OCI-LY1 (cell line): Measurements from ENCODE around the gene PAX5.

ENCODE experiments used
- H2AFZ ChIP-seq: fragments of 200-600 bp; sonication (generic), shearing (Covaris generic); 2 replicates; pipeline ENCODE4 v1.6.0; 2014; ENCODE audit warnings: antibody characterized with exemption, mild to moderate bottlenecking, low read length
- H3F3A ChIP-seq: fragments of 200-600 bp; sonication (generic), shearing (Covaris generic); 2 replicates; pipeline ENCODE4 v1.6.0; 2014; ENCODE audit warnings: mild to moderate bottlenecking, antibody characterized with exemption, low read length, moderate library complexity; ENCODE audit not compliant: insufficient read depth
- H3K27ac ChIP-seq: fragments of 200-600 bp; sonication (generic); 2 replicates; pipeline ENCODE4 v1.5.1; 2014; ENCODE audit warnings: low read length, mixed run types, mild to moderate bottlenecking, low read depth; ENCODE audit not compliant: poor library complexity, severe bottlenecking
- H3K27me3 ChIP-seq: fragments of 200-600 bp; sonication (generic); 2 replicates; pipeline ENCODE4 v1.6.0; 2014; ENCODE audit warnings: antibody characterized with exemption, mild to moderate bottlenecking, low read length, moderate library complexity; ENCODE audit not compliant: insufficient read depth
- H3K36me3 ChIP-seq: fragments of 200-600 bp; sonication (generic); 2 replicates; pipeline ENCODE4 v1.6.1; 2014; ENCODE audit warnings: mild to moderate bottlenecking, antibody characterized with exemption, low read length, moderate library complexity, mixed read lengths; ENCODE audit not compliant: insufficient read depth
- H3K4me1 ChIP-seq: fragments of 200-600 bp; sonication (generic); 2 replicates; pipeline ENCODE4 v1.5.1; 2014; ENCODE audit warnings: mild to moderate bottlenecking, low read length, moderate library complexity; ENCODE audit not compliant: insufficient read depth, severe bottlenecking
- H3K4me2 ChIP-seq: fragments of 200-600 bp; sonication (generic), shearing (Covaris generic); 2 replicates; pipeline ENCODE4 v1.6.1; 2014; ENCODE audit warnings: low read length
- H3K4me3 ChIP-seq: fragments of 200-600 bp; sonication (generic); 2 replicates; pipeline ENCODE4 v1.5.1; 2014; ENCODE audit warnings: low read length, low read depth, mild to moderate bottlenecking, mixed read lengths; ENCODE audit not compliant: poor library complexity, severe bottlenecking
- H3K79me2 ChIP-seq: fragments of 200-600 bp; shearing (Covaris generic); 2 replicates; pipeline ENCODE4 v1.6.1; 2016; ENCODE audit warnings: mixed run types, low read length, mixed read lengths; ENCODE audit not compliant: insufficient read depth
- H3K9ac ChIP-seq: fragments of 200-600 bp; sonication (generic), shearing (Covaris generic); 2 replicates; pipeline ENCODE4 v1.6.1; 2014; ENCODE audit warnings: mild to moderate bottlenecking, low read length, mixed read lengths
- H3K9me2 ChIP-seq: fragments of 200-600 bp; sonication (generic), shearing (Covaris generic); 2 replicates; pipeline ENCODE4 v1.6.1; 2014; ENCODE audit warnings: low read depth, mild to moderate bottlenecking, low read length, mixed read lengths
- H3K9me3 ChIP-seq: fragments of 200-600 bp; shearing (Covaris generic); 2 replicates; pipeline ENCODE4 v1.6.1; 2014; ENCODE audit warnings: low read length, mixed read lengths
- H4K20me1 ChIP-seq: fragments of 200-600 bp; sonication (generic), shearing (Covaris generic); 2 replicates; pipeline ENCODE4 v1.6.0; 2016; ENCODE audit warnings: mild to moderate bottlenecking, low read length; ENCODE audit not compliant: insufficient read depth
- CTCF ChIP-seq: fragments of 200-600 bp; sonication (generic), shearing (Covaris generic); IDR thresholded peaks from 2 replicates; pipeline ENCODE4 v1.5.1; 2017; ENCODE audit warnings: mild to moderate bottlenecking, antibody characterized with exemption, low read length, moderate library complexity, mixed read lengths
- EZH2 ChIP-seq: fragments of 200-600 bp; sonication (generic), shearing (Covaris generic); IDR thresholded peaks from 2 replicates; pipeline ENCODE4 v1.8.0; 2017; ENCODE audit warnings: borderline replicate concordance, mixed run types, mild to moderate bottlenecking, antibody characterized with exemption, low read length, moderate library complexity, mixed read lengths

PAX5 gene

DNA sequence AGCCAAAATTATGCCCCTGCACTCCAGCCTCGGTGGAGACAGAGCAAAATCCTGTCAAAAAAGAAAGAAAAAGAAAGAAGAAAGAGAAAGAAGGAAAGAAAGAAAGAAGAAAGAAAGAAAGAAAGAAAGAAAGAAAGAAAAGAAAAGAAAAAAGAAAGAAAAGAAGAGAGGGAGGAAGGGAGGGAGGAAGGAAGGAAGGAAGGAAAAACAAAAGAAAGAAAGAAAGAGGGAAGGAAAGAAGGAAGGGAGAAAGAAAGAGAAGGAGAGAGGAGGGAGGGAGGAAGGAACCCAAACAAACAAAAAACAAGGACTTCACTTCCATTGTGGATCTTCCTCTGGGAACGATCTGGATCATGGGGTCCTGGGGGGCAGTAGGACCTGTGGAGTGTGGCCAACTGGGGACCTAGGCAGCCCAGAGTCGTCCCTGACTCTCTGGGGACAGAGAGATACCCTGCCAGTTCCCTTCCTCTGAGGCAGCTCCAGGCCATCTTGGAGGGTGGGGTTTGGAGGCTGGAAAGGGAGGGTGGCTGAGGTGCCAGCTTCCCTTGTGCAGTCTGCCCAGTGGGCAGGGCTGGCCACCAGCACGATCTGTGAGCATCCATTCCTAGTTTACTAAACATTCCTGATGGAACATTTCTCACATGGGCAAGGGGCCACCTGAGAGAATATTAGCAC lies 216.8 kb downstream of the PAX5 start:
- Histone ChIP-seq H3K79me2 (no peaks in the 10 kb centered on the region), H3K9ac (no peak overlapping the region), H3K4me1 (no peaks in the 10 kb centered on the region), H4K20me1 (no peaks in the 10 kb centered on the region), H3K4me2 (no peak overlapping the region), H3K9me2 (no peaks in the 10 kb centered on the region), H3F3A (no peaks in the 10 kb centered on the region), H3K4me3 (no peak overlapping the region), H3K36me3 (no peaks in the 10 kb centered on the region; the same call in 1 of the 2 replicates), H3K27ac (no peak overlapping the region), H3K9me3 (no peaks in the 10 kb centered on the region), H3K27me3 (no peaks in the 10 kb centered on the region), H2AFZ (no peak overlapping the region)
- no peak for TF ChIP-seq EZH2
- TF ChIP-seq CTCF, result no peak

- TF ChIP-seq EZH2, result no peak
- TF ChIP-seq CTCF, result no peak
- Histone ChIP-seq H3K9me3 (no peaks in the 10 kb centered on the region), H3K9ac (no peak overlapping the region), H2AFZ (no peak overlapping the region), H3F3A (no peaks in the 10 kb centered on the region), H3K27ac (no peak overlapping the region), H3K4me2 (no peak overlapping the region), H3K27me3 (no peaks in the 10 kb centered on the region), H3K79me2 (no peaks in the 10 kb centered on the region), H4K20me1 (no peaks in the 10 kb centered on the region), H3K4me3 (no peak overlapping the region), H3K4me1 (no peaks in the 10 kb centered on the region), H3K36me3 (no peaks in the 10 kb centered on the region; the same call in 1 of the 2 replicates), H3K9me2 (no peaks in the 10 kb centered on the region)
Measured at GRCh38 chr9:36816371-36816770, 217.7 kb downstream of the PAX5 start.

DNA sequence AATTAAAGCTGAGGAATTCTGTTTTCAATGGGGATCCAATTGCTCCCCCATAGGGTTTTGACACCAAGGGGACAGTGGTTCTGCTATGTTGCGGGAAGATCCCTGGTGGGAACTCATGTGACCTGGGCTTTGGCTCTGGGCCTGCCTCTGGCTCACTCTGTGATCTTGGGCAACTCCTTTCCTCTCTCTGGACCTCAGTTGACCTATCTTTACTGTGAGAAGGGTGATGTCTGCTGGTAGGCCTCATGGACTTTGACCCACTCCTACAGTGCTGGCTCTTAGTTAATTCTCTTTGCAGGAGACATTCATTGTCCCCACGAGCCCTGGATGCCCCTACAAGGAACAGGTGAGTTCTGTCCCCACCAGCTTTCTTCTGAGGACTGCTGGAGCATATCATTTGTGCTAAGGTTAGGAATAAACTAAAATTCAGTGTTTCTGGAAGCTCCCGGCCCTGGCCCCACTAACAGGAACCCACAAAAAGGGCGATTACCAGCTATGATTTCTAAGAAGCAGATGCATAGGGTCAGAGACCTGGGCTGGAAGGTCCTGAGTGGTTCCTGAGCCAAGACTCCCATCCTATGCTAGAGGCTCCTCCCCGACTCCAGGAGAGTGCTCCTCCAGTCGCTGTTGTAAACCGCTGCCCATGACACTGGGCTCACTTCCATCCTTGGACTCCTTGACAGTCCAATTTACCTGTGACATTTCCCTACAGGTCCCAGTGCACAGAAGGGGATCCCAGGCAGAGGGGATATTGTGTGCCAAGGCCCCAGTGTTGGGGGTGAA lies 218.3 kb downstream of the PAX5 start:
- no peaks in the 10 kb centered on the region for H3K27me3 ChIP-seq
- H3K9me2 ChIP-seq, result no peaks in the 10 kb centered on the region
- H4K20me1 ChIP-seq, result no peaks in the 10 kb centered on the region
- no peak overlapping the region for H3K4me2 ChIP-seq
- H3K4me1 ChIP-seq, result no peaks in the 10 kb centered on the region
- H3K27ac ChIP-seq, result no peak overlapping the region
- no peak overlapping the region for H3K9ac ChIP-seq
- H3K4me3 ChIP-seq, result no peak overlapping the region
- H3K36me3 ChIP-seq, result no peaks in the 10 kb centered on the region; the same call in 1 of the 2 replicates
- no peak for TF ChIP-seq EZH2
- TF ChIP-seq CTCF, result no peak
- no peaks in the 10 kb centered on the region for H3K79me2 ChIP-seq
- no peaks in the 10 kb centered on the region for H3F3A ChIP-seq
- no peak overlapping the region for H2AFZ ChIP-seq
- H3K9me3 ChIP-seq, result no peaks in the 10 kb centered on the region
